Measurements from ENCODE around the gene CBL.

GRCh38 chr11:119335091-119335654 lies 129.0 kb downstream of the CBL start:
- TF ChIP-seq CTCF (IDR thresholded peaks at IDR 0.05) (no peak), ZFX (IDR thresholded peaks at IDR 0.05; ENCODE audit: borderline replicate concordance) (no peak)
